HG03565 (cell line): Measurements from ENCODE around the gene GLRX.
"Not testable (repeated sequence)": the region's sequence is repeated elsewhere in the genome, so short reads cannot be mapped to it uniquely, and the experiment has no call there.

ENCODE experiments used
- ATAC-seq: cut with Tn5 transposase; IDR thresholded peaks from one replicate; pipeline ENCODE4 v1.9.1; 2021; ENCODE audit warnings: mild to moderate bottlenecking, moderate library complexity; ENCODE audit not compliant: unreplicated experiment

GLRX gene

GRCh38 chr5:95853490-95853889 lies 31.0 kb upstream of the GLRX start:
- no peak for ATAC-seq

GRCh38 chr5:95852567-95852966 lies 30.0 kb upstream of the GLRX start:
- no peak for ATAC-seq

- ATAC-seq = not testable (repeated sequence)
Observed at GRCh38 chr5:95851141-95851540, 28.6 kb upstream of the GLRX start.

- ATAC-seq = no peak
Observed at GRCh38 chr5:95850391-95850894, 27.9 kb upstream of the GLRX start.

- no peak for ATAC-seq
Observed at GRCh38 chr5:95848701-95849100, 26.2 kb upstream of the GLRX start.

GRCh38 chr5:95847261-95847592 lies 24.7 kb upstream of the GLRX start:
- ATAC-seq = no peak

- peak; percentile 66 for ATAC-seq
Observed at GRCh38 chr5:95846554-95847260, 24.2 kb upstream of the GLRX start.

GRCh38 chr5:95845391-95845790 lies 22.9 kb upstream of the GLRX start:
- ATAC-seq = no peak

- no peak for ATAC-seq
Observed at GRCh38 chr5:95843733-95844223, 21.3 kb upstream of the GLRX start.

GRCh38 chr5:95842854-95843544 lies 20.5 kb upstream of the GLRX start:
- peak; percentile 81 for ATAC-seq

GRCh38 chr5:95841914-95842812 lies 19.6 kb upstream of the GLRX start:
- ATAC-seq = no peak

GRCh38 chr5:95840956-95841705 lies 18.6 kb upstream of the GLRX start:
- ATAC-seq = no peak

GRCh38 chr5:95839658-95840057 lies 17.1 kb upstream of the GLRX start:
- no peak for ATAC-seq

GRCh38 chr5:95838556-95838955 lies 16.0 kb upstream of the GLRX start:
- no peak for ATAC-seq

- no peak for ATAC-seq
Observed at GRCh38 chr5:95838001-95838520, 15.5 kb upstream of the GLRX start.

GRCh38 chr5:95837492-95837891 lies 15.0 kb upstream of the GLRX start:
- no peak for ATAC-seq

- ATAC-seq = not testable (repeated sequence)
Observed at GRCh38 chr5:95836971-95837370, 14.4 kb upstream of the GLRX start.

- ATAC-seq = no peak
Observed at GRCh38 chr5:95836544-95836943, 14.0 kb upstream of the GLRX start.

GRCh38 chr5:95835682-95836385 lies 13.3 kb upstream of the GLRX start:
- ATAC-seq = no peak

- no peak for ATAC-seq
Observed at GRCh38 chr5:95832664-95833063, 10.1 kb upstream of the GLRX start.
